ENCODE data around the gene SPIRE1.
A peak's percentile ranks its signal among the peaks of the same experiment; 100 is the strongest.
"Not testable (repeated sequence)": the region's sequence is repeated elsewhere in the genome, so short reads cannot be mapped to it uniquely, and the experiment has no call there.

Gene SPIRE1

DNA sequence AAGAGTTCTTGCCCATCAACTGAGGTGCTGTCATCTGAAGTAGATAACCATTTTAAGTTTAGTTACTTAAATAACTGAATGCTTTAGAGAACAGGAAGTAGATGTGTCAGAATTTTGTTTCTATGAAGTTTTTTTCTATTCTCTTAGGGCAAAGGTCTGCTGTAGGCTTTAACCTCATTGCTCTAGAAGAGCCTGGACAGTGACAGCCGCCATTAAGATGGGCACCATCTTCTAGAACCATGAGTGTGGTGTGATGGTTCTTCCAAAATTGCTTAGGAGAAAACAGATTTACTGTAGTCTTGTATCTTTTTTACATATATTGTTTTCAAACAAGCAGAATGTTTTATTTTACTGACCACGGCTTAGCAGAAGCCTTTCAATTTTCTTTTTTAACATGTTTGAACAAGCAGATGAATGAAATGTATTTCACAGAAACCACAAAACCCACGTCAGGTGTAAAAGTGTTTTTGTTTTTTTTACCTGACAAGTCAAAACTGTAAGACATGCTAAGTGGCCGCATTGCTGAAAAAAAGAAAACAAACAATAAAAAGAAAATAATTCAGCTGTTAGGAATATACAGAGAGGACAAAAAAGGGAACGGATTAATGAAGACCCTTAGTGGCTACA lies 172.3 kb downstream of the SPIRE1 start:
- no peak overlapping the region for H3K4me3 ChIP-seq (ENCODE audit: low read length)
- TF ChIP-seq CTCF (conservative IDR thresholded peaks at IDR 0.05; ENCODE audit: low read length) = no peak
- no peak for DNase-seq (ENCODE audit: low read depth)

- not testable (repeated sequence) for H3K4me3 ChIP-seq (ENCODE audit: low read length); DNase-seq (ENCODE audit: low read depth)
Observed at GRCh38 chr18:12481915-12482314, 176.0 kb downstream of the SPIRE1 start.

GRCh38 chr18:12479982-12480381 lies 177.9 kb downstream of the SPIRE1 start:
- TF ChIP-seq CTCF (conservative IDR thresholded peaks at IDR 0.05; ENCODE audit: low read length) = no peak
- H3K4me3 ChIP-seq (ENCODE audit: low read length) = no peak overlapping the region
- no peak for DNase-seq (ENCODE audit: low read depth)

DNA sequence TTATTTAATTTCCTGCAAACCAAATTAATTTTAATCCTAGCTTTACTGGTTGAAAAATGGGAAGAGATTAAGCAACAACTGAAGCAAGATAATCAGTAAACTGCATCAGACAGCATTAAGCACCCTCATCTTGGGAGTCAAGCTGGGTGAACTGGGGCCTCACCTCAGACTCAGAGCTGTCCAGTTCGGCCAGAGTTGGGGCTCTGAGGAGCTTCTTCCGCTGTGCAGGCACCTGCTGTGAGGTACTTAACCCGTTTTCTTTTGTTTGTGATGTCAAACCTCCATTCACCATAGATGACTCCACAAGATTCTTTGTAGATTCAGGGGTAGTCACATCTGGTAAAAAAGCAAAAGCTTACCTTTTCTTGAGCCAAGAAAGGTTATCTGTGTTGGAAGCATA lies 178.4 kb downstream of the SPIRE1 start:
- TF ChIP-seq CTCF (conservative IDR thresholded peaks at IDR 0.05; ENCODE audit: low read length) = no peak

DNA sequence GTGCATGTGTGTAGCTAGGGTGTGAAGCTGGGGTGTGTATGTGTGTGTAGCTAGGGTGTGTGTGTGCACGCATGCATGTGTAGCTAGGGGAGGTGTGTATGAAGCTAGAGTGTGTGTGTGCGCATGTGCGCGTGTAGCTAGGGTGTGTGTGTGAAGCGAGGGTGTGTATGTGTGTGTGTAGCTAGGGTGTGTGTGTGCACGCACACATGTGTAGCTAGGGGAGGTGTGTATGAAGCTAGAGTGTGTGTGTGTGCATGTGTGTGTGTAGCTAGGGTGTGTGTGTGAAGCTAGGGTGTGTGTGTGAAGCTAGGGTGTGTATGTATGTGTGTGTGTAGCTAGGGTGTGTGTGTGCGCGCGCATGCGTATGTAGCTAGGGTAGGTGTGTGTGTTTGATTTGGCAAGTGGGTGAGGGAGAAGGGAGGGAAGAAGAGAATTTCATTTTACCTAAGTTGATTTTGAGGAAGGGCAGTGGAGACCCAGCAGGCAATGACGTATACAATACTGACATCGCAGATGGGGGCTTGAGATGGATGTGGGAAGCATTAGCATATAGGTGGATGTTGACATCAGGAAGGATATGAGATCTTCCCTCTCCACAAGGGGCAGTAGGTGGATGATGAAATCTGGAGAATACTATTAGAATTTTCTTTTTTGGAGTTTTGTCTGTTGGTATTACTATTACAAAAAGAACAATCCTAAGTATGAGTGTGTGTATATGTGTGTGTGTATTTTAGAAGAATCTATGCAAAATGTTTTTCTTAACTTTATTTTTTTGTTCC lies 179.4 kb downstream of the SPIRE1 start:
- no peak for DNase-seq (ENCODE audit: low read depth)
- no peak overlapping the region for H3K4me3 ChIP-seq (ENCODE audit: low read length)
- 0 out of 2 replicates have a peak, but pooled peaks have one; percentile 10 for TF ChIP-seq CTCF (conservative IDR thresholded peaks at IDR 0.05; ENCODE audit: low read length)

More for the DNA sequence above, 178.4 kb downstream of the SPIRE1 start:
- DNase-seq (ENCODE audit: low read depth) = no peak
- H3K4me3 ChIP-seq (ENCODE audit: low read length) = no peak overlapping the region

DNA sequence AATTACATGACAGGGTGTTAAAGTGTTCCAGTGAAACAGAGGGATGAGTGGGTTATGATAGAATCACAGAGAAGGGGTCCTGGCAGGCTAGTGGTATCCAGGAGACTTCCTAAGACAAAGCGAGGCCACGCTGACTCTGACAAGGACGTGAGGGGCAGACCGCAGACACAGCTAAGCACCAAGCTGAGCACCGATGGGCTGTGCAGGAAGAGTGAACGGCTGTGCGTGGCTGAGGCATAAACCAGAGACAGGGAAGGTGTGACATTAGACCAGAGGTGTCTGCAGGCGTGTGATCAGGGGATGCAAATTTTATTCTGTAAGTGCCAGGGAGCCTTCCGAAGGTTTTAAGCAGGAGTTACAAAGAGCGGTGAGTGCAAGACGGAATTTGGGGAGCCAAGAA lies 180.3 kb downstream of the SPIRE1 start:
- H3K4me3 ChIP-seq (ENCODE audit: low read length) = no peak overlapping the region
- TF ChIP-seq CTCF (conservative IDR thresholded peaks at IDR 0.05; ENCODE audit: low read length) = no peak
- no peak for DNase-seq (ENCODE audit: low read depth)

- no peak for TF ChIP-seq CTCF (conservative IDR thresholded peaks at IDR 0.05; ENCODE audit: low read length)
- H3K4me3 ChIP-seq (ENCODE audit: low read length) = no peak overlapping the region
- DNase-seq (ENCODE audit: low read depth) = no peak
Observed at GRCh38 chr18:12476955-12477354, 181.0 kb downstream of the SPIRE1 start.

Measured in AG10803 (cell line).